ENCODE data around the gene TAOK1. TPM values are rescaled to one million over a fixed set of nuclear protein-coding genes. Genes with fewer than 3 reads are reported as not detected.

Gene TAOK1
- total and polyA plus RNA-seq, 4 donors: 4.3 to 20.5 (median 12.6) TPM

DNA sequence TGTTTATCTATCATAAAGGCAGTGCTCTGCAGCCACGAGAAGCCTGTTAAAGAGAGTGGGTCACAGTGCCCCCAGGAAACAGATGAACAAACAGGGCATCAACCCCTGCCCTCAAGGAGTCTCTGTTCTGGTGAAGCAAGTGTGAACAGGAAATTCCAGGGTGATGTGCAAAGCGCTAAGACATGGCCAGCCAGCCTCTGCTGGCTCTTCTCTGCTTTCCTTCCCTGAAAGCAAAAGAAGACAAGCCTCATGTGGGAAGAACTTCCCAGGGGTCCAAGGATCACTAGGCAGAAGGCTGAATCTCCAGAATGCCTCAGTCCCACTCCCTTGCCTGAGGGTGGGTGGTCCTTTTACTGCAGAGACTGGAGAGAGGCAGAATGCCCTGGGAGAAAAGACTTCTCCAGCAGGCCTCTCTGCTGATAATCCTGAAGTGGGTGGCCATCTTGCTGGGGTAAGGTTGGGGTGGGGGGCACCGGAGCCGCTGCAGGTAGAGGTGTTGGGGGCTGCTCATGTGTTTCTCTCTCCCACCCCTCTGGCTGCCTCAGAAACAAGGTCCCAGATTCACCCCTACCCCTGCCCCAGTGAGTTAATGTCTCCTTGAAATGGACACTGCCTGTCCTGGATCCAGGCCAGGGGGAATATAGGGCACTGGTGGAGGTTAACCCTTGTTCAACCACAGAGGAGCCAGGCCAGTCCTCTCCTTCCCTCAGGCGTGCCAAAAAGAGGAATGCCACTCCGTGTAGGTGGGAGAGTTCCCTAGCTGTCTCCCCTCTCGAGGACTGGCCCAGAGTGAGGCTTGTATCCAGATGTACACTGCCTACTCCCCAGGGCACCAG lies 205.2 kb downstream of the TAOK1 start:
- no peaks in the 10 kb centered on the region for H3K9me3 ChIP-seq (ENCODE audit: control insufficient read depth in 4 of 4, low read length in 3 of 4)
- 85% methylated on average over 7 of the region's 7 CpGs for WGBS
- no peaks in the 10 kb centered on the region for H3K27me3 ChIP-seq (ENCODE audit: control insufficient read depth in 4 of 4, insufficient read depth in 4 of 4, low read length in 3 of 4)
- no peak overlapping the region for H3K4me3 ChIP-seq (ENCODE audit: low read depth in 1 of 3, low read length in 3 of 3)
- DNase-seq (ENCODE audit: low spot score): no peak
- H3K27ac ChIP-seq (ENCODE audit: low read depth in 1 of 2, low read length in 2 of 2): no peak overlapping the region
- H3K9ac ChIP-seq (ENCODE audit: low read depth in 1 of 2, low read length in 2 of 2): no peak overlapping the region
- peaks cover 4 to 35% (median 26%) of the 10 kb centered on the region in 4 donors for H3K4me1 ChIP-seq (ENCODE audit: control insufficient read depth in 4 of 4, insufficient read depth in 4 of 4, low read length in 3 of 4)
- TF ChIP-seq JUND (IDR thresholded peaks at IDR 0.05): no peak
- TF ChIP-seq, protein P1, sequence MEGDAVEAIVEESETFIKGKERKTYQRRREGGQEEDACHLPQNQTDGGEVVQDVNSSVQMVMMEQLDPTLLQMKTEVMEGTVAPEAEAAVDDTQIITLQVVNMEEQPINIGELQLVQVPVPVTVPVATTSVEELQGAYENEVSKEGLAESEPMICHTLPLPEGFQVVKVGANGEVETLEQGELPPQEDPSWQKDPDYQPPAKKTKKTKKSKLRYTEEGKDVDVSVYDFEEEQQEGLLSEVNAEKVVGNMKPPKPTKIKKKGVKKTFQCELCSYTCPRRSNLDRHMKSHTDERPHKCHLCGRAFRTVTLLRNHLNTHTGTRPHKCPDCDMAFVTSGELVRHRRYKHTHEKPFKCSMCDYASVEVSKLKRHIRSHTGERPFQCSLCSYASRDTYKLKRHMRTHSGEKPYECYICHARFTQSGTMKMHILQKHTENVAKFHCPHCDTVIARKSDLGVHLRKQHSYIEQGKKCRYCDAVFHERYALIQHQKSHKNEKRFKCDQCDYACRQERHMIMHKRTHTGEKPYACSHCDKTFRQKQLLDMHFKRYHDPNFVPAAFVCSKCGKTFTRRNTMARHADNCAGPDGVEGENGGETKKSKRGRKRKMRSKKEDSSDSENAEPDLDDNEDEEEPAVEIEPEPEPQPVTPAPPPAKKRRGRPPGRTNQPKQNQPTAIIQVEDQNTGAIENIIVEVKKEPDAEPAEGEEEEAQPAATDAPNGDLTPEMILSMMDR (IDR thresholded peaks at IDR 0.05; ENCODE audit: low read depth, low read length, missing input control): no peak
- TF ChIP-seq HNF4G (IDR thresholded peaks at IDR 0.05): no peak
- no peak for TF ChIP-seq FOXA2 (IDR thresholded peaks at IDR 0.05)
- TF ChIP-seq, protein P2, sequence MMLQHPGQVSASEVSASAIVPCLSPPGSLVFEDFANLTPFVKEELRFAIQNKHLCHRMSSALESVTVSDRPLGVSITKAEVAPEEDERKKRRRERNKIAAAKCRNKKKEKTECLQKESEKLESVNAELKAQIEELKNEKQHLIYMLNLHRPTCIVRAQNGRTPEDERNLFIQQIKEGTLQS (IDR thresholded peaks at IDR 0.05): no peak
- TF ChIP-seq, protein P3, sequence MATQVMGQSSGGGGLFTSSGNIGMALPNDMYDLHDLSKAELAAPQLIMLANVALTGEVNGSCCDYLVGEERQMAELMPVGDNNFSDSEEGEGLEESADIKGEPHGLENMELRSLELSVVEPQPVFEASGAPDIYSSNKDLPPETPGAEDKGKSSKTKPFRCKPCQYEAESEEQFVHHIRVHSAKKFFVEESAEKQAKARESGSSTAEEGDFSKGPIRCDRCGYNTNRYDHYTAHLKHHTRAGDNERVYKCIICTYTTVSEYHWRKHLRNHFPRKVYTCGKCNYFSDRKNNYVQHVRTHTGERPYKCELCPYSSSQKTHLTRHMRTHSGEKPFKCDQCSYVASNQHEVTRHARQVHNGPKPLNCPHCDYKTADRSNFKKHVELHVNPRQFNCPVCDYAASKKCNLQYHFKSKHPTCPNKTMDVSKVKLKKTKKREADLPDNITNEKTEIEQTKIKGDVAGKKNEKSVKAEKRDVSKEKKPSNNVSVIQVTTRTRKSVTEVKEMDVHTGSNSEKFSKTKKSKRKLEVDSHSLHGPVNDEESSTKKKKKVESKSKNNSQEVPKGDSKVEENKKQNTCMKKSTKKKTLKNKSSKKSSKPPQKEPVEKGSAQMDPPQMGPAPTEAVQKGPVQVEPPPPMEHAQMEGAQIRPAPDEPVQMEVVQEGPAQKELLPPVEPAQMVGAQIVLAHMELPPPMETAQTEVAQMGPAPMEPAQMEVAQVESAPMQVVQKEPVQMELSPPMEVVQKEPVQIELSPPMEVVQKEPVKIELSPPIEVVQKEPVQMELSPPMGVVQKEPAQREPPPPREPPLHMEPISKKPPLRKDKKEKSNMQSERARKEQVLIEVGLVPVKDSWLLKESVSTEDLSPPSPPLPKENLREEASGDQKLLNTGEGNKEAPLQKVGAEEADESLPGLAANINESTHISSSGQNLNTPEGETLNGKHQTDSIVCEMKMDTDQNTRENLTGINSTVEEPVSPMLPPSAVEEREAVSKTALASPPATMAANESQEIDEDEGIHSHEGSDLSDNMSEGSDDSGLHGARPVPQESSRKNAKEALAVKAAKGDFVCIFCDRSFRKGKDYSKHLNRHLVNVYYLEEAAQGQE (IDR thresholded peaks at IDR 0.05): no peak
- TF ChIP-seq TAF1 (conservative IDR thresholded peaks at IDR 0.05): no peak
- TF ChIP-seq EGR1 (IDR thresholded peaks at IDR 0.05; ENCODE audit: low read depth in 2 of 2): no peak
- no peak for TF ChIP-seq HNF4A (conservative IDR thresholded peaks at IDR 0.05)
- no peak for TF ChIP-seq YY1 (IDR thresholded peaks at IDR 0.05)
- no peak for TF ChIP-seq FOXA1 (IDR thresholded peaks at IDR 0.05)
- H3K36me3 ChIP-seq (ENCODE audit: control insufficient read depth in 4 of 4, insufficient read depth in 3 of 4, low read depth in 1 of 4, low read length in 3 of 4): no peaks in the 10 kb centered on the region

DNA sequence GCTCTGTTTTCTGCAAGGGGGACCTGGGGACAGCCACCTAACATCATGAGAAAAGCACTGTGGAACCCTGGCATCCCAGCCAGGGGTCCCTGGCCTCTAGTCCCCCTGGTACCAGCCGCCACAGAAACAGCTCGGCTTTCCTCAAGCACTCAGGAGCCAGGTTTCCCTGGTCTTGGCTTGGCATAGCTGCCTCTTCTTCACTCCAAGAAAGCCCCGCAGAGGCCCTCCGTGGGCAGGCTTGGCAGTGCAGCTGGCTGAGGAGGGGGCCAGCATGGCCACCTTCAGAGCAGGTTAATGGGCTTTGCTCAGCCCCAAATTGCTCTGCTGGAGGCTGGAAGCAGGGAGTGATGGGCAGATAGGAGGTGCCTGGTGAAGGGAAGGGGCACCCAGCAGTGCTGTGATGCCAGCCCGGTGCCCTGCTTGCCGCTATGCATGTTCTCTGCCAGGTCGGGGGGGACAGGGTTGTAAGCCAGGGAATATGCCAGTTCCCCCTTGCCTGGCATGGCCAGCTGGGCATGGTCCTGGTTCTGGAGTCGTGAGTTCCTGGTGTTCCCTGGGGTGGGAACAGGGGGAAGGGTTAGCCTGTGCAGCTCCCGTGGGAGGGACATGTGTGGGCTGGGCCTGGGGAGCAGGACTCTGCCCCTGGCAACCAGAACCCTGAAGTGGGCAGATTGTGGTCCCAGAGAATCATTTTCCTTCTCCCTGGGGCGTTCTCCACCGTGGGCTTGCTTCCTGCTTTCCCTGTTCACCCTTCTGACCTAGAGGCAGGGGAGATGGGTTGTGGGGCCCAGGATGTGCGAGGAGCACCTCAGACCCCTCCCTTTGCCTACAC lies 206.0 kb downstream of the TAOK1 start:
- Histone ChIP-seq H3K9me3 (ENCODE audit: control insufficient read depth in 4 of 4, low read length in 3 of 4) (no peaks in the 10 kb centered on the region), H3K36me3 (ENCODE audit: control insufficient read depth in 4 of 4, insufficient read depth in 3 of 4, low read depth in 1 of 4, low read length in 3 of 4) (no peaks in the 10 kb centered on the region), H3K4me1 (ENCODE audit: control insufficient read depth in 4 of 4, insufficient read depth in 4 of 4, low read length in 3 of 4) (peaks cover 4 to 26% (median 21%) of the 10 kb centered on the region in 4 donors), H3K27me3 (ENCODE audit: control insufficient read depth in 4 of 4, insufficient read depth in 4 of 4, low read length in 3 of 4) (no peaks in the 10 kb centered on the region), H3K9ac (ENCODE audit: low read depth in 1 of 2, low read length in 2 of 2) (no peak overlapping the region), H3K27ac (ENCODE audit: low read depth in 1 of 2, low read length in 2 of 2) (no peak overlapping the region), H3K4me3 (ENCODE audit: low read depth in 1 of 3, low read length in 3 of 3) (no peak overlapping the region)
- no peak for DNase-seq (ENCODE audit: low spot score)
- WGBS: 87% methylated on average over 12 of the region's 12 CpGs
- no peak for TF ChIP-seq GABPA (IDR thresholded peaks at IDR 0.05 in 1 of 2, conservative IDR thresholded peaks at IDR 0.05 in 1 of 2)
- no peak for TF ChIP-seq RXRA (IDR thresholded peaks at IDR 0.05)
- TF ChIP-seq, protein P1 (IDR thresholded peaks at IDR 0.05; ENCODE audit: low read depth, low read length, missing input control): no peak
- TF ChIP-seq HNF4A (conservative IDR thresholded peaks at IDR 0.05): no peak
- no peak for TF ChIP-seq TAF1 (conservative IDR thresholded peaks at IDR 0.05)

Data from liver (tissue), 9 donors.